Measurements from ENCODE around the gene ACOD1.
"Not testable (repeated sequence)": the region's sequence is repeated elsewhere in the genome, so short reads cannot be mapped to it uniquely, and the experiment has no call there.

The ACOD1 gene

GRCh38 chr13:76955193-76955592 lies 6.9 kb downstream of the ACOD1 start:
- DNase-seq: no peak

DNA sequence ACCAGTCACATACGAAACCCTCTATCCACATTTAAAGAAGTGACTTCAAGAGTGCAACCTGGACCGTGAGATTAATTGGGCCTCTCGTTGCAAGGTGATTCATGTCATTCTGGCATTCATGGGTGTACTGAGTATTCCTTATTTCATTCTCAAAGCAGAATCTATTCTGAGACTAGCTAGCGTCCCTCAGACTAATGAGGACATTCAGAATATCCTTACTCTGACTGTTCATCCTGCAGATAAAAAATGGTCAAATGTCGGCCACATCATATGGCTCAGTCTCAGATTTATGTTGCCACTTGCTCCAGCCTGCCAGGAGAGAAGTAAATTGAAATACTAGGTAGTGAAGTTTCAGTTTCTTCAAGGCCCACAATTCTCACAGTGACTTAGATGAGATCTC lies 7.3 kb downstream of the ACOD1 start:
- DNase-seq: no peak

DNA sequence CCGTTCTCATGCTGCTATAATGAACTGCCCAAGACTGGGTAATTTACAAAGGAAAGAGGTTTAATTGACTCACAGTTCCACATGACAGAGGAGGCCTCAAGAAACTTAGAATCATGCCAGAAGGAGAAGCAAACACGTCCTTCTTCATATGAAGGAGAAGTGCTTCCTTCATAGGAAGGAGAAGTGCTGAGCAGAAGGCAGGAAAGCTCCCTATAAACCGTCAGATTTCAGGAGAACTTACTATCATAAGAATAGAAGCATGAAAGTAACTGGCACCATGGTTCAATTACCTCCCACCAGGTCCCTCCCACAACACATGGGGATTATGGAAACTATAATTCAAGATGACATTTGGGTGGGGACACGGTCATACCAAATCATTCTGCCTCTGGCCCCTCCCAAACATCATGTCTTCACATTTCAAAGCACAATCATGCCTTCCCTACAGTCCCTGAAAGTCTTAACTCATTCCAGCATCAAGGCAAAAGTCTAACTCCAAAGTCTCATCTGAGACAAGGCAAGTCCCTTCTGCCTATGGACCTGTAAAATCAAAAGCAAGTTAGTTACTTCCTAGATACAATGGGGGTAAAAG lies 10.6 kb downstream of the ACOD1 start:
- DNase-seq: no peak

DNA sequence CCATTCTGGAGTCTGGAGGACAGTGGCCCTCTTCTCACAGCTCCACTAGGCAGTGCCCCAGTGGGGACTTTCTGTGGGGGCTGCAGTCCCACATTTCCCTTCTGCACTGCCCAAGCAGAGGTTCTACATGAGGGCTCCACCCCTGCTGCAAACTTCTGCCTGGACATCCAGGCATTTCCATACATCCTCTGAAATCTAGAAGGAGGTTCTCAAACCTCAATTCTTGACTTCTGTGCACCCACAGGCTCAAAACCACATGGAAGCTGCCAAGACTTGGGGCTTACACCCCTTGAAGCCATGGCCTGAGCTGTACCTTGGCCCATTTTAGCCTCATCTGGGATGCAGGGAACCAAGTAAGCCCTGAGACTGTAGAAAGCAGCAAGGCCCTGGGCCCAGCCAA lies 11.4 kb downstream of the ACOD1 start:
- not testable (repeated sequence) for DNase-seq

GRCh38 chr13:76965759-76966421 lies 17.6 kb downstream of the ACOD1 start:
- DNase-seq: no peak

- no peak for DNase-seq
Measured at GRCh38 chr13:76967031-76967430, 18.7 kb downstream of the ACOD1 start.

GRCh38 chr13:76968041-76968440 lies 19.7 kb downstream of the ACOD1 start:
- DNase-seq: no peak

DNA sequence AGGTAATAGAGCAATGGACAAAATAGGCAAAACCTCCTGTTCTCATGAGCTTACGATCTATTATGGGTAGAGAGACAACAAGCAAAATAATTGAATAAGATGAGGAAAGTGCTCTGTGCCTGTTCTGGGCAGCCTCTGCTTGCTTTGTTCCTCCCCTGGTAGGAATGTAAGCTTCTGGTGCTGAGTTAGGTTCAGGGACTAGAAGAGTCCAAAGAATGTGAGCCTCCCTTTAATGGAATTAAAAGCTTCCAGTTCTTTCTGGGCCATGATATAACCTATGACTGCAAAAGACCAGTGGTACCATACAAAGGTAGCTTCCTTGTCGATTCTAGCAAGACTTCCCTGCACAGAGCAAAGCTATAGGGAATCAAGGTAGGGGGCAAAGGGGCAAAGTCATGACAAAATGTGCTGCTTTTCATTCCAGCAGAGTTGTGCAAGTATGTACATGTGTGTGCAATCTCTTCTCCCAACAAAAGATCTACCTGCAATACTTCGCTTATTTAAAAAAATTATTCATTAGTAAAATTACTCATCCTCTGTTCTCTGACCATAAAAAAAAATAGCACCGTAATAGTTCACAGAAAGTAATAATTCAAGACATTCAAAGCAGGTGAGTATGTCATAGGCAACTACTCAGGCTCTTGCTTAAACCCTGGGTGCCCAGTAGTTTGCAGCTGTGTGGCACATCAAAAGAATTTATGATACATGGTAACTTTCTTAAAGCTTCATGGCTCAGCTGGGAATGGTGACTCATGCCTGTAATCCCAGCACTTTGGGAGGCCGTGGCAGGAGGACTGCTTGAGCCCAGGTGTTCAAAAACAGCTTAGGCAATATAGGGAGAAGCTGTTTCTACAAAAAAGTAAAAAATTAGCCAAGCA lies 21.4 kb downstream of the ACOD1 start:
- DNase-seq: no peak

DNA sequence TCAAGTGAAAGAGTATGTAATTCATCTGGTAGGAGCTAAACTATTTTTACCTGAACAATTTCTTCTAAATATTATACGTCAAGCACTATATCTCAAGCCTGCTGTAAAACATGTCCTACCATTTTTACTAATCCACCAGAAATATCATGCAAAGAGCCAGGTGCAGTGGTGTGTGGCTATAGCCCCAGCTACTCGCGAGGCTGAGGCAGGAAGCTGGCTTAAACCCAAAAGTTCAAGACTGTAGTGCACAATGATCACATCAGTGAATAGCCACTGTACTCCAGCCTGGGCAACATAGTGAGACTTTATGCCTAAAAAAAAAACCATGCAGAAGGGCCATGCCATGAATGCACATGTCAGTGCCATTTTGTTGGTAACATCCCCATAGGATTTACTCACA lies 22.9 kb downstream of the ACOD1 start:
- no peak for DNase-seq

DNA sequence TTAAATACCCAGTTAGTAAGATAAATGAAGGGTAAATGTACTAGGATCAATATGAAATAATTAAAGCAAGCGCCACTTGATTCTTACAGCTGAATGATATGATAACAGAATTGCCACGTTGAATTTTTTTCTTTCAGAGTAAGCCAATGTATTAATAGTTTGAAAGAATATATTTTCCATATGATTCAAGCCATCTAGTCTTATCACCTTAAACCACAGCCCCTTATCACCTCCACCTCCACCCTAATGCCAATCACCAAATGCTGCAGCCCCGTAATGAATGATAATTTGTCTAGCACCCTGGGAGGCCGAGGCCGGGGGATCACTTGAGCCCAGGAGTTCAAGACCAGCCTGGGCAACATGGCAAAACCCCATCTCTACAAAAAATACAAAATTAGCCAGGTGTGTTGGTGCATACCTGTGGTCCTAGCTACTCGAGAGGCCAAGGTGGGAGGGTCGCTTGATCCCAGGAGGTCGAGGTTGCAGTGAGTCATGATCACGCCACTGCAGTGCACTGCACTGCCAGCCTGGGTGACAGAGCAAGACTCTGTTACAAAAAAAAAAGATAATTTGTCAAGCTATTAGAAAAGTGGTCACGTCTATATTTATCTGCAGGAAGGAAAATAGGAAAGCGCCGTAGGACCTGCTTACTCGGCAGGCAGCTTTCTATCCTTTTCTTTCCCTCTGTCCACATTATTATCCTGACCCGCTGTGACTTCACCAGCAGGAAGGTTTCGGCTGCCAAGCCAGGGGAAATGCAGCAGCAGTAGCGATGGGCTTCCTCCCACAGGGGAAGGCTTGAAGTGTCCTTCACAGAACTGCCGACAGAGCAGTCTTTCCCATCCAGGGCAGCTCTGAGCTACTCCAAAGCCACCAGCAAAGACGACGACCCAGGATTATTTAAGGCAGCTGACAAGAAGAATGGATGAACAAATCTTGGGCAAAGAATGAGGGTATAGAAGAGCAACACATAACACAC lies 23.8 kb downstream of the ACOD1 start:
- no peak for DNase-seq

DNA sequence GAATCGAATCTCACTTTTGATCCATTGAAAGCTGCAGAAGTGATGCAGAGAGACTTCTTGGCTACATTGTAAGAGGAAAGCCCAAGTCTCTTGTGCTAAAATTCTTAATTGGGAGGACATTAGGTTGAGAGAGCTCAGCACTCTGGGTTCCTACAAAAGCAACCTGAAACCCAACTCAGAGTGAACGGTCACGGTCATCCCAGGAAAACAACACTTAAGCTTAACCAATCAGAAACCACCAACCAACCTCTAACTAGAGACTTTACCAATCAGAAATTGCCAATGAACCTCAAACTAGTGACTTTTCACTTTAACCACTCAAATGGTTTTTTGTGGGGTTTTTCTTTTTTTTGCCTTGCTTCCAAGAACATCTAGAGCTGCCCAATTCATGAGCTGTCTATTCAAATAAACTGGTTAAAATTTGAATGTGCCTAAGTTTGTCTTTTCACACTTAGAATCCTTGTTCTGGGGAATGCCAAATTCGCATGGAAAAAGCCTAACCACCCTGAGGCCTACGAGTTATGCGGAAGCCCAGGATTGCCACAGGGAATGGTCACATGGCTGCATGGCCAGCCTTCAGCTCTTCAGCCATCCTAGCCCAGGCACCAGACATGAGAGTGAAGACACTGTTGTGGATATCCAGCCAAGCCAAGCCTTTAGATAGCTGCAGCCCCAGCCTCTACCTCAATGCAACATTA lies 25.8 kb downstream of the ACOD1 start:
- DNase-seq: no peak

DNA sequence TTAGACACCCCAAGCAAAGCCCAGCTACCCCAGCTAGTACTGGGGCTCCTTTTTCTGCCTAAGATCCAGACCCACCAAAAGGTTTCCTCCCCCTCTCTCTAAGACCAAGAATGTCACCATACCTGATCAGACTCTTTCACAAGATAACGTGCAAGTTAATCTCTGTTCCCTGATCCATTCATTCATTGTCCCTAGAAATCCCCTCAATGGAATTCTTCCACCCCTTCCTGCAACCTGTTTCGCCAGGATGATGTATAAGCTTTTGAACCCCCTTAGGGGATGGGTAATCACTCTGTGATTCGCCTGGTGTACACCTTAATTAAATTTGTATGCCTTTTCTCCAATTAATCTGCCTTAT lies 26.3 kb downstream of the ACOD1 start:
- DNase-seq: no peak

DNA sequence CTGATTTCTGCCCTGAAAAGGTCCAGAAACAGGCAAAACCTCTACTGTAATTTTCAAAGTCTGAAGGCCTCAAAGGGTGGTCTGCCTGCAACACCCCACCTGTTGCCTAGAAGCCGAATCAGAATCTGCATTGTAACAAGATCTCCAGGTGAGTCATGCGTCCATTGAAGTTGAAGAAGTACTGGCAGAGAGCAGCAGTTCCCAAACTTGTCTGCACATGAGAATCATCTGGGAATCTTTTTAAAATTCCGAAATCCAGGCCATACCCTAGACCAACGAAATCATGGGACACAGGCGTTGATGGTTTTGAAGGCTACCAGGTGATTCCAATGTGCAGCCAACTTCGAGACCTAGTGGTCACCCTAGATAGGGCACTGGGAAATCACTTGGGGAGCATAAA lies 27.6 kb downstream of the ACOD1 start:
- DNase-seq: no peak

- no peak for DNase-seq
Measured at GRCh38 chr13:76976490-76976889, 28.2 kb downstream of the ACOD1 start.

GRCh38 chr13:76976929-76977328 lies 28.6 kb downstream of the ACOD1 start:
- DNase-seq: no peak

DNA sequence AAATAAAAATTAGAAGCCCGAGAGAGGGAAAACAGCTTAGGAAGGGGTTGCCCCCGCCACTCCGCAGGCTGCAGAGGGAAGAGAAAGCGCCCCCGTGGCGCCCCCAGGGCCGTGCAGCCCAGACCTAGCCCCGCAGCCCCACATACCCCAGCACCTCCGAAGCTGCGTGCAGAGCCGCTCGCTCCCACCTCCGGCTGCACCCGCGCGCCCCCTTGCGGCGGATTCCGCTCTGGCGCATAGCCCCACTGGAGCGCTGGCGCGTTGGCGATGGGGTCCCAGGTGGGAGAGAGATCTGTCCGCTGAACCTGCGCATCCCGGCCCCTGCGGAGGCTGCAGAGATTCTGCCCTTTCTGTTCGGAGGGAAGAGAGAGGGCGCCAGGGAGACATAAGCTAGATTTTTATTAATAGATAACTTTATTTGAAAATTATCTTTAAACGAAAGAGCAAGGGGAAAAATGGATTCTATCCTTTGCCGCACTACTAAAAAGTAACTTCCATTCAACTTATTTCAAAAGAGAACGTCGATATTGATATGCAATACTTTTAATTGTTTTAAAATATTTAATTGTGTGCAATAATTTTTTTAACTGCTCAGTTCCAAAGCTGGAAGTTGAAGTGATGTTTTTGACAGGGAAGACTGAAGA lies 31.9 kb downstream of the ACOD1 start:
- DNase-seq: peak; percentile 5

DNA sequence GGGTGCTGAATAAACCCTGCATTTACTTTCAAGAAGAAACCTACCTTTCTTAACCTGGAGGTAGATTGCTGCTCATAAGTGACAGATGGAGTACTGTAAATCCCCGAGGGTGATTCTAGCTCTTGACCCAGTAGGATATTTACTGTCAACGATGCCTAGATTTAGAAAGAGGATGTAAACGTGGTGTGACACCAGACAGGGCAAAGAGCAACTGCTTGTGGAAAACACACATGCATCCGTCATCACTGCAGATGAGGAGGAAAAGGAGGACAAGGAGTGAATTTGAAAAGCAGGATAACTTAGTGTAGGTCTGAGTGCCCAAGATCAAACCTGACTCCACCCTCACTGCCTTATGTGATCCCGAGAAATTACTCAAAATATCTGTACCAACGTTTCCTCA lies 33.8 kb downstream of the ACOD1 start:
- DNase-seq: no peak

DNA sequence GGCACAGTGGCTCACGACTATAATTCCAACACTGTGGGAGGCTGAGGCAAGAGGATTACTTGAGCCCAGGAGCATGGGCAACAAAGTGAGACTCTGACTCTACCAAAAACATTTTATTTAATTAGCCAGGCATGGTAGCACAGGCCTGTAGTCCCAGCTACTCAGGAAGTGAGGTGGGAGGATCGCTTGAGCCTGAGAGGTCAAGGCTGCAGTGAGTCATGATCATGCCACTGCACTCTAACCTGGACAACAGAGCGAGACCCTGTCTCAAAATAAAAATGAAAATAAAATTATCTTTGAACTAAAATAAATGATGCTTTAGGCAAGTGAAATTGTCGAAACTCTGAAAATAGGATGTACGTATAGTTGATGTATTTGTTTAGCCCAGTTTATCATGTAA lies 35.4 kb downstream of the ACOD1 start:
- no peak for DNase-seq

DNA sequence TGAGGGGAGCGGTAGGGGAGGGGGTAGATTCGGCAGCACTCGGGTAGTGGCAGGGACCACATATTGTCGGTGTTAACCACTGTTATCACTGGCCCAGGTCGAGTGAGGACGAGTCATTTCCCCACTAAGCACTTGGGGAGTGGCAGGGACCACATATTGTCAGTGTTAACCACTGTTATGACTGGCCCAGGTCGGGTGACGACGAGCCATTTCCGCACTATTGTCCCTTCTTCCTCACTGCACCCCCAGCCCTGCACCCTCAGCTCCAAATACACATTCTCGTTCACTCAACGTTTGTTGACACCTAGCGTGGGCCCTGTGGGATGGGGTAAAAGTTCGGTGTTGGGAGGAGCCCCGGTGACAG lies 43.1 kb downstream of the ACOD1 start:
- DNase-seq: no peak

- DNase-seq: peak; percentile 2
Measured at GRCh38 chr13:76991796-76992547, 43.7 kb downstream of the ACOD1 start, which contains the start of gene CLN5. CLN5 (plus strand) TSS chr13:76992081; CDS start chr13:76992099, 18 bp downstream.

DNA sequence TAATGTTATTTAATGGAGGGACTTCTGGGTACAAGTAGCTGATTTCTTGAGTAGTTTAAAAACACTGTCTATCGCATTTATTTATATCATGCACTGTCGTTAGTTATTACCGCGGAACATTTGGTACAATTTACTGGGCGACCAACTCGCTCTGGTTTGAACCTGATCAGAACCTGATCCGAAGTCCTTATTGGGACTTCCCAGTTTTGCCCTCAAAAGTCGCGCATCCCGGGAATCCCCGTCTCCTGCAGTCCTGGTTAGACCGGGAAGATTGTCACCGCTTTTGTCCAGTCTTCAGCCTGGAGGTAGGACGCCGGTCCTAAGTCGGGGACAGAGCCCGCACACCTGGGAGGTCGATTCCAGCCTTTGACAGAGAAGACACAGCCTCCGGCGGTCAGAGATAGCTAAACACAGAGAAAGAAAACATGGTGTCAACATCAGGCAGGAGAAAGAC lies 44.3 kb downstream of the ACOD1 start:
- DNase-seq: no peak

Data from NCI-H510A treated with DMSO at 0.1 percent for 48 hours (cell line).